ENCODE results near the gene STON1. TPM values are rescaled to one million over a fixed set of nuclear protein-coding genes. Genes with fewer than 3 reads are reported as not detected.
"Not testable (repeated sequence)": the region's sequence is repeated elsewhere in the genome, so short reads cannot be mapped to it uniquely, and the experiment has no call there.

The STON1 gene
- total RNA-seq, 2 experiments from 2014 or later = 1.3 TPM

DNA sequence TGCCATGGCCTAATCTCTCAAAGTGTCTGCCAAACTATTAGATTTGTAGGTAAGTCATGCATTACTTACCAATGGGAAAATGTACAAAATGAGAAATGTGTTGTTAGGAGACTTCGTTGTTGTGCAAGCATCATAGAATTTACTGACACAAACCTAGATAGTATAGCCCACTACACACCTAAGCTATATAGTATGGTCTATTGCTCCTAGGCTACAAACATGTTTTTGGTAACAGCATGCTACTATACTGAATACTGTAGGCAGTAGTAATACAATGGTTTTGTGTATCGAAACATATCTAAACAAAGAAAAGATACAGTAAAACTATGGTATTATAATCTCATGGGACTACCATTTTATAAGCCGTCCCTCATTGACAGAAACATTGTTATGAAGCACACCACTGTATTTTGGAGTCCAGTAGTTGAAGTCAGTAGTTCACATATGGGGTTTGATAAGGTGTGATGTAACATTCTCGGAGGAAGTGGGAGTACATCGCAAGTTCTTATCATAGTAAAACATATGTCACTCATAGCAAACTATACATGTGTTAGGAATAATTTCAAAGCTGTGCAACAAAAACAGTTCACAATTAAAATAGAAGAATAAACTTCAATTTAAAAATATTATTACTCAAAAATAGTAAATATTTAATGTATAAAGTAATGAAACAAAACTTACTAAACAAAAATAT, 75.7 kb downstream of the STON1 start:
- Mint-ChIP-seq H3K36me3 (ENCODE audit: low read depth) (no peaks in the 10 kb centered on the region), H3K27me3 (peaks cover 6% of the 10 kb centered on the region), H3K9me3 (no peaks in the 10 kb centered on the region), H3K27ac (no peak overlapping the region), H3K4me3 (no peak overlapping the region), H3K4me1 (ENCODE audit: low read depth) (no peaks in the 10 kb centered on the region)
- ATAC-seq (ENCODE audit: poor library complexity) (no peak), DNase-seq (no peak)
- Histone ChIP-seq H3K4me3 (ENCODE audit: low read length) (no peak overlapping the region), H3K27me3 (ENCODE audit: control insufficient read depth in 1 of 2, insufficient read depth in 2 of 2, low read length in 2 of 2) (no peaks in the 10 kb centered on the region), H3K36me3 (ENCODE audit: insufficient read depth, low read length) (no peaks in the 10 kb centered on the region), H3K27ac (ENCODE audit: low read depth in 1 of 2, low read length in 2 of 2) (no peak overlapping the region), H3K4me1 (ENCODE audit: insufficient read depth, low read length) (no peaks in the 10 kb centered on the region), H3K9me3 (ENCODE audit: control insufficient read depth in 1 of 2, insufficient read depth in 1 of 2, low read length in 2 of 2) (no peaks in the 10 kb centered on the region)
- POLR2A ChIA-PET = no interaction called here
- TF ChIP-seq, protein P1, sequence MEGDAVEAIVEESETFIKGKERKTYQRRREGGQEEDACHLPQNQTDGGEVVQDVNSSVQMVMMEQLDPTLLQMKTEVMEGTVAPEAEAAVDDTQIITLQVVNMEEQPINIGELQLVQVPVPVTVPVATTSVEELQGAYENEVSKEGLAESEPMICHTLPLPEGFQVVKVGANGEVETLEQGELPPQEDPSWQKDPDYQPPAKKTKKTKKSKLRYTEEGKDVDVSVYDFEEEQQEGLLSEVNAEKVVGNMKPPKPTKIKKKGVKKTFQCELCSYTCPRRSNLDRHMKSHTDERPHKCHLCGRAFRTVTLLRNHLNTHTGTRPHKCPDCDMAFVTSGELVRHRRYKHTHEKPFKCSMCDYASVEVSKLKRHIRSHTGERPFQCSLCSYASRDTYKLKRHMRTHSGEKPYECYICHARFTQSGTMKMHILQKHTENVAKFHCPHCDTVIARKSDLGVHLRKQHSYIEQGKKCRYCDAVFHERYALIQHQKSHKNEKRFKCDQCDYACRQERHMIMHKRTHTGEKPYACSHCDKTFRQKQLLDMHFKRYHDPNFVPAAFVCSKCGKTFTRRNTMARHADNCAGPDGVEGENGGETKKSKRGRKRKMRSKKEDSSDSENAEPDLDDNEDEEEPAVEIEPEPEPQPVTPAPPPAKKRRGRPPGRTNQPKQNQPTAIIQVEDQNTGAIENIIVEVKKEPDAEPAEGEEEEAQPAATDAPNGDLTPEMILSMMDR (IDR thresholded peaks at IDR 0.05) = no peak
- CTCF ChIA-PET = no interaction called here
- intact Hi-C loops (cut with DNase I, micrococcal nuclease) = loop anchor here in 1 of 2 experiments (10.0 kb wide), 1 partner anchor 1799 kb away; no protein-coding TSS in a partner anchor

DNA sequence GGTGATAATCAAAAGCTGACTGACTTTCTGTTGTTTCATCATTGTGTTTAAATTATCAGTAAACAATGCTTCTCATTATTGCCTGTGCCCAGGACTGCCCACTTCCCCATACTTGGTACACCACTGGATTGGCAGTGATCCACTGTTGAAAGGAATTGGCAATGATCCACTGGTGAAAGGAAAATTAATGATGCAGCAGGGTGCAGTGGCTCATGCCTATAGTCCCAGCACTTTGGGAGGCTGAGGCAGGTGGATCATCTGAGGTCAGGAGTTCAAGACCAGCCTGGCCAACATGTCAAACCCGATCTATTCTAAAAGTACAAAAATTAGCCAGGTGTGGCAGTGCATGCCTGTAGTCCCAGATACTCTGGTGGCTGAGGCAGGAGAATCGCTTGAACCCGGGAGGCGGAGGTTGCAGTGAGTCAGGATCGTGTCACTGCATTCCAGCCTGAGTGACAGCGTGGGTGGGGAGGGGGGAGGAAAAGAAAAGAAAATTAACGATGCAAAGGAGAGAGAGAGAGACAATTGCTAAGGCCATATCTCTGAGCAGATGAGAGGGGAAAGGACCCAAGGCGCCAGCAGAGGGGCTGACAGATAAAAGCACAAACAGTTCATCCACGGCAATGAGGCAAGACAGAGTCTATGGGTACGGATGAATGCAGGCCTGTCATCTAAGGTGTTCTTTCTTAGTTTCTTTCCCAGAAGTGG, 77.5 kb downstream of the STON1 start:
- no peak overlapping the region for H3K4me3 Mint-ChIP-seq
- Histone ChIP-seq H3K4me1 (ENCODE audit: insufficient read depth, low read length) (no peaks in the 10 kb centered on the region), H3K4me3 (ENCODE audit: low read length) (no peak overlapping the region), H3K27me3 (ENCODE audit: control insufficient read depth in 1 of 2, insufficient read depth in 2 of 2, low read length in 2 of 2) (peaks cover 0 to 2% of the 10 kb centered on the region in 2 experiments), H3K27ac (ENCODE audit: low read depth in 1 of 2, low read length in 2 of 2) (no peak overlapping the region), H3K9me3 (ENCODE audit: control insufficient read depth in 1 of 2, insufficient read depth in 1 of 2, low read length in 2 of 2) (no peaks in the 10 kb centered on the region), H3K36me3 (ENCODE audit: insufficient read depth, low read length) (no peaks in the 10 kb centered on the region)
- no peaks in the 10 kb centered on the region for H3K4me1 Mint-ChIP-seq (ENCODE audit: low read depth)
- no peaks in the 10 kb centered on the region for H3K36me3 Mint-ChIP-seq (ENCODE audit: low read depth)
- intact Hi-C loops (cut with DNase I, micrococcal nuclease) = loop anchor here in 1 of 2 experiments (10.0 kb wide), 1 partner anchor 1797 kb away; no protein-coding TSS in a partner anchor
- peaks cover 12% of the 10 kb centered on the region for H3K27me3 Mint-ChIP-seq
- ChIA-PET POLR2A (no interaction called here), CTCF (no interaction called here)
- H3K9me3 Mint-ChIP-seq = no peaks in the 10 kb centered on the region
- no peak overlapping the region for H3K27ac Mint-ChIP-seq
- DNase-seq = no peak
- no peak for ATAC-seq (ENCODE audit: poor library complexity)
- TF ChIP-seq, protein P1 (IDR thresholded peaks at IDR 0.05) = no peak

DNA sequence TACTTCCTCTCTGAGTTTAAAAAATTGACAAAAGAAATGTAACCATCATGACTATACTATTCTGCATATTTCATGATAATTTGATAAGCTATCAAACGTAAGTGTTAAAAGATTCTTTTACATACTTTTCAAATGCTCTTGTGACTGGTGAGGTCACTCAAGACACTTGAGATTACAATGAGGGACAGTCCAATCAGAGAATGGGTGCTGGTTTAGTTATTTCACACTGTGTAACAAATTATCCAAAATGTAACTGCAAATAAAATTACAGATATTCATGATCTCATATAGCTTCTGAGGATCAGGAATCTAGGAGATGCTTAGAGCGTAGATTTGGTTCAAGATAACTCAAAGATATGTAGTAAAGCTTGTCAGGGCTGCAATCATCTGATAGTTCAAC, 83.3 kb downstream of the STON1 start:
- TF ChIP-seq, protein P1 (IDR thresholded peaks at IDR 0.05) = no peak
- H3K27ac ChIP-seq (ENCODE audit: low read depth in 1 of 2, low read length in 2 of 2) = no peak overlapping the region
- intact Hi-C loops (cut with DNase I, micrococcal nuclease) = no loop called here
- Mint-ChIP-seq H3K9me3 (no peaks in the 10 kb centered on the region), H3K27me3 (peaks cover 17% of the 10 kb centered on the region), H3K27ac (no peak overlapping the region), H3K36me3 (ENCODE audit: low read depth) (no peaks in the 10 kb centered on the region), H3K4me1 (ENCODE audit: low read depth) (no peaks in the 10 kb centered on the region), H3K4me3 (no peak overlapping the region)
- no peak for ATAC-seq (ENCODE audit: poor library complexity)
- peaks cover 0 to 2% of the 10 kb centered on the region in 2 experiments for H3K27me3 ChIP-seq (ENCODE audit: control insufficient read depth in 1 of 2, insufficient read depth in 2 of 2, low read length in 2 of 2)
- H3K4me3 ChIP-seq (ENCODE audit: low read length) = no peak overlapping the region
- peaks cover 0 to 13% of the 10 kb centered on the region in 2 experiments for H3K9me3 ChIP-seq (ENCODE audit: control insufficient read depth in 1 of 2, insufficient read depth in 1 of 2, low read length in 2 of 2)
- POLR2A ChIA-PET = interaction anchor here (0.6 kb wide), 1 partner anchor 196 kb away, joined by 3 read pairs; no protein-coding TSS in a partner anchor
- CTCF ChIA-PET = no interaction called here
- no peaks in the 10 kb centered on the region for H3K36me3 ChIP-seq (ENCODE audit: insufficient read depth, low read length)
- H3K4me1 ChIP-seq (ENCODE audit: insufficient read depth, low read length) = no peaks in the 10 kb centered on the region
- no peak for DNase-seq

DNA sequence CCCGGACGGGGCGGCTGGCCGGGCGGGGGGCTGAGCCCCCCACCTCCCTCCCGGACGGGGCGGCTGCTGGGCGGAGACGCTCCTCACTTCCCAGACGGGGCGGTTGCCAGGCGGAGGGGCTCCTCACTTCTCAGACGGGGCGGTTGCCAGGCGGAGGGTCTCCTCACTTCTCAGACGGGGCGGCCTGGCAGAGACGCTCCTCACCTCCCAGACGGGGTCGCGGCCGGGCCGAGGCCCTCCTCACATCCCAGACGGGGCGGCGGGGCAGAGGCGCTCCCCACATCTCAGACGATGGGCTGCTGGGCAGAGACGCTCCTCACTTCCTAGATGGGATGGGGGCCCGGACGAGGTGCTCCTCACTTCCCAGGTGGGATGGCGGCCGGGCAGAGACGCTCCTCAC, 84.6 kb downstream of the STON1 start:
- H3K9me3 Mint-ChIP-seq; H3K36me3 Mint-ChIP-seq (ENCODE audit: low read depth); POLR2A ChIA-PET; intact Hi-C loops (cut with DNase I, micrococcal nuclease); H3K27me3 ChIP-seq (ENCODE audit: control insufficient read depth in 1 of 2, insufficient read depth in 2 of 2, low read length in 2 of 2); H3K27ac Mint-ChIP-seq; ATAC-seq (ENCODE audit: poor library complexity); H3K4me3 Mint-ChIP-seq; H3K36me3 ChIP-seq (ENCODE audit: insufficient read depth, low read length); H3K4me3 ChIP-seq (ENCODE audit: low read length); H3K27ac ChIP-seq (ENCODE audit: low read depth in 1 of 2, low read length in 2 of 2); CTCF ChIA-PET; H3K4me1 Mint-ChIP-seq (ENCODE audit: low read depth); DNase-seq; H3K4me1 ChIP-seq (ENCODE audit: insufficient read depth, low read length): not testable (repeated sequence)
- H3K9me3 ChIP-seq (ENCODE audit: control insufficient read depth in 1 of 2, insufficient read depth in 1 of 2, low read length in 2 of 2) = peaks cover 0 to 13% of the 10 kb centered on the region in 2 experiments
- H3K27me3 Mint-ChIP-seq = peaks cover 13% of the 10 kb centered on the region
